Measurements from ENCODE around the gene SFPQ. TPM values are rescaled to one million over a fixed set of nuclear protein-coding genes. Genes with fewer than 3 reads are reported as not detected.

Gene SFPQ
- total and polyA plus RNA-seq, 2 of the 8 experiments (the other 6 are each of a cell fraction or from before 2014, with no cell fraction given), result 118 to 469 TPM

DNA sequence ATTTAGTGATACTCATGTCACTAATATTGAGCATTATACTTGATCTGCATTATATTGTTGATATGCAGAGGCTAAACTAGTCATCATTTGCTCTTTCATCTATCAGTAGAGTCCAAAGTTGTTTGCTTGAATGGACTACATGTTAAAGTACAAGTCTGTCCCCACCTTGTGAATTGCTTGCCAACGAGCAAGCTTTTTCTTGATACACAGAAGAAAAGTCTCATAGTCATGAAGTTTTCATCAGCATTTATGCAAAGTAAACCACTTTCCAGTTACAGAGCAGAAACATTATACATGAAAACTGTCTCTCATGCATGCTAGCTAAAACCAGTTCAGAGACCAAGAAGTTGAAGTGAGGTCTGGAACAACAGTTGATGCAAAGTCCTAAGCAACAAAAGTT, 13.0 kb downstream of the SFPQ start:
- Histone ChIP-seq H3K4ac (replicated peaks; ENCODE audit: insufficient read length, low read depth, low read length) (no peak overlapping the region), H4K91ac (replicated peaks; ENCODE audit: insufficient read length, low read length) (no peak overlapping the region), H3K23ac (ENCODE audit: insufficient read length) (no peak overlapping the region), H3K23me2 (ENCODE audit: low read depth, low read length) (no peaks in the 10 kb centered on the region), H3K27me3 (replicated peaks in 1 of 4; ENCODE audit: control insufficient read depth in 3 of 4, extremely low read depth in 1 of 4, insufficient read depth in 3 of 4, low read length in 3 of 4) (no peaks in the 10 kb centered on the region), H3K18ac (ENCODE audit: extremely low read depth, low read length) (no peak overlapping the region), H2BK15ac (ENCODE audit: low read length) (no peak overlapping the region), H2BK5ac (ENCODE audit: low read depth, low read length) (no peak overlapping the region), H3K9me3 (ENCODE audit: insufficient read depth in 2 of 2, low read depth in 1 of 2, low read length in 1 of 2) (no peaks in the 10 kb centered on the region), H2BK120ac (replicated peaks; ENCODE audit: low read depth, low read length) (no peak overlapping the region), H3K14ac (ENCODE audit: insufficient read length) (no peak overlapping the region), H2BK12ac (ENCODE audit: low read depth, low read length) (no peak overlapping the region), H3K27ac (ENCODE audit: low read depth, low read length) (no peak overlapping the region), H3K4me3 (ENCODE audit: extremely low read depth in 1 of 4, insufficient read depth in 2 of 4, low read depth in 3 of 4, low read length in 4 of 4) (no peak overlapping the region), H3K79me1 (ENCODE audit: low read depth, low read length) (peaks cover 2% of the 10 kb centered on the region), H2BK20ac (ENCODE audit: low read length) (no peak overlapping the region), H3K56ac (replicated peaks; ENCODE audit: insufficient read length, low read depth, low read length) (no peak overlapping the region), H2AK5ac (ENCODE audit: low read depth, low read length) (no peak overlapping the region), H3K36me3 (ENCODE audit: control insufficient read depth in 2 of 4, insufficient read depth in 4 of 4, low read length in 3 of 4) (peaks cover 26 to 99% (median 81%) of the 10 kb centered on the region in 4 experiments), H3K79me2 (ENCODE audit: control insufficient read depth in 1 of 2, insufficient read depth in 2 of 2, low read length in 2 of 2) (peaks cover 0 to 58% of the 10 kb centered on the region in 2 experiments; a peak in 3 of 4 replicates), H4K20me1 (replicated peaks in 1 of 2; ENCODE audit: control insufficient read depth in 1 of 2, insufficient read depth in 2 of 2, low read length in 2 of 2) (peaks cover 27 to 44% of the 10 kb centered on the region in 2 experiments), H3K4me1 (replicated peaks in 1 of 4; ENCODE audit: control insufficient read depth in 3 of 4, insufficient read depth in 4 of 4, low read length in 3 of 4) (peaks cover 0 to 2% (median 0%) of the 10 kb centered on the region in 4 experiments; a peak in 2 of 7 replicates), H3K4me2 (ENCODE audit: insufficient read depth in 1 of 2, low read depth in 2 of 2, low read length in 2 of 2) (no peak overlapping the region; a peak in 1 of 4 replicates), H3K9ac (replicated peaks in 1 of 4; ENCODE audit: extremely low read depth in 1 of 4, low read depth in 3 of 4, low read length in 3 of 4) (no peak overlapping the region; a peak in 1 of 7 replicates), H4K5ac (ENCODE audit: insufficient read length, low read depth, low read length) (no peak overlapping the region), H4K8ac (ENCODE audit: extremely low read depth, insufficient read depth, low read length) (no peak overlapping the region), H2AFZ (ENCODE audit: low read length) (no peak overlapping the region)
- no peak for TF ChIP-seq CHD2 (IDR thresholded peaks at IDR 0.05; ENCODE audit: low read length)
- no peak for TF ChIP-seq RBBP5 (IDR thresholded peaks at IDR 0.05; ENCODE audit: borderline replicate concordance, low read depth, low read length)
- TF ChIP-seq POLR2A (IDR thresholded peaks at IDR 0.05; ENCODE audit: control extremely low read depth in 1 of 2, low read depth in 2 of 2, low read length in 2 of 2), result peak in 1 of 2 experiments; percentile 12; a peak in 1 of 3 replicates
- TF ChIP-seq BCL11A (IDR thresholded peaks at IDR 0.05; ENCODE audit: low read depth in 2 of 2, low read length in 2 of 2), result no peak
- ChIA-PET POLR2A (ENCODE audit: partially characterized antibody) (interaction anchor here (0.8 to 9.7 kb wide), 11 partner anchors 9 to 266 kb away, joined by 3 to 97 read pairs (median 4); partner anchors contain the start of genes DLGAP3 and SFPQ), CTCF (ENCODE audit: partially characterized antibody) (interaction anchor here (1.7 kb wide), 1 partner anchor 43 kb away, joined by 3 read pairs; no protein-coding TSS in a partner anchor)
- 96% methylated on average over 1 of the region's 1 CpG; no CpG with 5 or more reads in 1 of the 2 experiments for WGBS, 2 experiments (ENCODE audit: extremely low coverage in 1 of 2, insufficient coverage in 1 of 2, insufficient read length in 1 of 2, insufficient replicate concordance in 2 of 2, low coverage in 1 of 2, low lambda C conversion rate in 2 of 2, missing lambda C conversion rate in 1 of 2)
- no peak for FAIRE-seq
- no peak for DNase-seq (ENCODE audit: low read depth in 1 of 2, low spot score in 2 of 2)
